GM20000 (cell line): ENCODE results near the gene ZNRF4.
"Not testable (repeated sequence)": the region's sequence is repeated elsewhere in the genome, so short reads cannot be mapped to it uniquely, and the experiment has no call there.

Experiments
- DNase-seq: peaks from one replicate; pipeline ENCODE4 v3.0.0; 2012; ENCODE audit warnings: low spot score
- TF ChIP-seq, protein P1 (sequence below): IDR thresholded peaks from 2 replicates; pipeline ENCODE4 v1.5.1; 2012; ENCODE audit warnings: mild to moderate bottlenecking, control low read depth; ENCODE audit errors: extremely low read depth, missing control alignments

Gene ZNRF4, protein sequence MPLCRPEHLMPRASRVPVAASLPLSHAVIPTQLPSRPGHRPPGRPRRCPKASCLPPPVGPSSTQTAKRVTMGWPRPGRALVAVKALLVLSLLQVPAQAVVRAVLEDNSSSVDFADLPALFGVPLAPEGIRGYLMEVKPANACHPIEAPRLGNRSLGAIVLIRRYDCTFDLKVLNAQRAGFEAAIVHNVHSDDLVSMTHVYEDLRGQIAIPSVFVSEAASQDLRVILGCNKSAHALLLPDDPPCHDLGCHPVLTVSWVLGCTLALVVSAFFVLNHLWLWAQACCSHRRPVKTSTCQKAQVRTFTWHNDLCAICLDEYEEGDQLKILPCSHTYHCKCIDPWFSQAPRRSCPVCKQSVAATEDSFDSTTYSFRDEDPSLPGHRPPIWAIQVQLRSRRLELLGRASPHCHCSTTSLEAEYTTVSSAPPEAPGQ

DNA sequence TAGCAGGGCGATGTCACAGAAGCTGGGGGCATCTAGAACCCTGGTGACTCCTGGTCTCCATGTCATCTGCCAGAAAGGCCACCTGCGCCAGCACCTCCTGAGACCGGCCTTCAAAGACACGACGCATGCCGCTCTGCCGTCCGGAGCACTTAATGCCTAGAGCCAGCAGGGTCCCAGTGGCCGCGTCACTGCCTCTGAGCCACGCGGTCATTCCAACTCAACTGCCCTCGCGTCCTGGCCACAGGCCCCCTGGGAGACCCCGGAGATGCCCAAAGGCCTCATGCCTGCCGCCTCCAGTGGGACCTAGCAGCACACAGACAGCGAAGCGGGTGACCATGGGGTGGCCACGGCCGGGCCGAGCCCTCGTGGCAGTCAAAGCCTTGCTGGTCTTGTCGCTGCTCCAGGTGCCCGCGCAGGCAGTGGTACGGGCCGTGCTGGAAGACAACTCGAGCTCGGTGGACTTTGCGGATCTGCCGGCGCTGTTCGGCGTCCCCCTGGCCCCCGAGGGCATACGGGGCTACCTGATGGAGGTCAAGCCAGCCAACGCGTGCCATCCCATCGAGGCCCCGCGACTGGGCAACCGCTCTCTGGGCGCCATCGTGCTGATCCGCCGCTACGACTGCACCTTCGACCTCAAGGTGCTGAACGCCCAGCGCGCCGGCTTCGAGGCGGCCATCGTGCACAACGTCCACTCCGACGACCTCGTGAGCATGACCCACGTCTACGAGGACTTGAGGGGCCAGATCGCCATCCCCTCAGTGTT, at the start of gene ZNRF4:
Gene ZNRF4 (plus strand): TSS at position 51 of the 763 bp plus-strand sequence. CDS start 75 bp downstream, at position 126.
- TF ChIP-seq, protein P1, sequence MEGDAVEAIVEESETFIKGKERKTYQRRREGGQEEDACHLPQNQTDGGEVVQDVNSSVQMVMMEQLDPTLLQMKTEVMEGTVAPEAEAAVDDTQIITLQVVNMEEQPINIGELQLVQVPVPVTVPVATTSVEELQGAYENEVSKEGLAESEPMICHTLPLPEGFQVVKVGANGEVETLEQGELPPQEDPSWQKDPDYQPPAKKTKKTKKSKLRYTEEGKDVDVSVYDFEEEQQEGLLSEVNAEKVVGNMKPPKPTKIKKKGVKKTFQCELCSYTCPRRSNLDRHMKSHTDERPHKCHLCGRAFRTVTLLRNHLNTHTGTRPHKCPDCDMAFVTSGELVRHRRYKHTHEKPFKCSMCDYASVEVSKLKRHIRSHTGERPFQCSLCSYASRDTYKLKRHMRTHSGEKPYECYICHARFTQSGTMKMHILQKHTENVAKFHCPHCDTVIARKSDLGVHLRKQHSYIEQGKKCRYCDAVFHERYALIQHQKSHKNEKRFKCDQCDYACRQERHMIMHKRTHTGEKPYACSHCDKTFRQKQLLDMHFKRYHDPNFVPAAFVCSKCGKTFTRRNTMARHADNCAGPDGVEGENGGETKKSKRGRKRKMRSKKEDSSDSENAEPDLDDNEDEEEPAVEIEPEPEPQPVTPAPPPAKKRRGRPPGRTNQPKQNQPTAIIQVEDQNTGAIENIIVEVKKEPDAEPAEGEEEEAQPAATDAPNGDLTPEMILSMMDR: no peak

DNA sequence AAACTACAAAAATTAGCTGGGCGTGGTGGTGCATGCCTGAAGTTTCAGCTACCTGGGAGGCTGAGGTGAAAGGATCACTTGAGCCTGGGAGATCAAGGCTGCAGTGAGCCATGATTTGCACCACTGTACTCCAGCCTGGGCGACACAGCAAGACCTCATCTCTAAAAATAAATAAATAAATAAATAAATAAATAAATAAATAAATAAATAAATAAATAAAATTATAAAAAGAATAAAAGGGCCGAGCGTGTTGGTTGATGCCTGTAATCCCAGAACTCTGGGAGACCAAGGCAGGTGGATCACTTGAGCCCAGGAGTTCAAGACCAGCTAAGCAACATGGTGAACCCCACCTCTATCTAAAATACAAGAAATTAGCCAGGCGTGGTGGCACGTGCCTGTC, 49.0 kb upstream of the ZNRF4 start:
- DNase-seq: not testable (repeated sequence)

More for the DNA sequence above, at the start of gene ZNRF4:
- no peak for DNase-seq

DNA sequence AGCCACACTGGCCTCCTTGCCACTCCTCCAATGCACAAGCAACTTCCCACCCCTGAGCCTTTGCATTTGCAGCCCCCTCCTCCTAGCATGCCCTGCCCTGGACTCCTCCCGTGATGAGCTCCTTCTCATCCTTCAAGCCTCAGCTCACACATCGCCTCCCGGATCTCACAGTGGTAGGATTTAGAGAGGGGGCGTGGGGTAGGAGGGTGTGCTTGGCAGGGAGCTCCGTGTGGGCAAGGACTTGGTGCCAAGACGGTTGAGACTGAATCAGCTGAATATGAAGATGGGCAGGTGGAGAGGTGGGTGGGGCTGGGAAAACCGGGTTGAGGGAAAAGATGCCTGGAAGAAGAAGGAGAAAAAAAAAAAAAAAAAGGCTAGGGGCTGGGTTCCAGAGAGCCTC, 48.4 kb upstream of the ZNRF4 start:
- no peak for DNase-seq
- TF ChIP-seq, protein P1: no peak

DNA sequence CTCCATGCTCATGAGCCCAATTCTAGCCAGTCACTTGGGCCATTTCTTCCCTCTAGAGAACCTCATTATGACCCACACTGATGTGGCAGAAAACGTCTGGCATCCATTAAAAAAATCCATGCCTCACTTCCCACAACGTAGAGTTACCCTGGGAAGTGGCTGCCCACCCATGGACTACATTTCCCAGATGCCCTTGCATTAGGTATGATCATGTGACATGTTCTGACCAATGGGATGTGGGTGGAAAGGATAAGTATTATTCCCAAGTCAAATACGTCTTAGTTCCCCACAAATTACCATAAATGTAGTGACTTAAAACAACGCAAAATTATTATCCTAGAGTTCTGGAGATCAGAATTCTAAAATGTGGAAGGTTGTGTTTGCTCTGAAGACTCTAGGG, 47.9 kb upstream of the ZNRF4 start:
- TF ChIP-seq, protein P1: no peak
- DNase-seq: no peak

DNA sequence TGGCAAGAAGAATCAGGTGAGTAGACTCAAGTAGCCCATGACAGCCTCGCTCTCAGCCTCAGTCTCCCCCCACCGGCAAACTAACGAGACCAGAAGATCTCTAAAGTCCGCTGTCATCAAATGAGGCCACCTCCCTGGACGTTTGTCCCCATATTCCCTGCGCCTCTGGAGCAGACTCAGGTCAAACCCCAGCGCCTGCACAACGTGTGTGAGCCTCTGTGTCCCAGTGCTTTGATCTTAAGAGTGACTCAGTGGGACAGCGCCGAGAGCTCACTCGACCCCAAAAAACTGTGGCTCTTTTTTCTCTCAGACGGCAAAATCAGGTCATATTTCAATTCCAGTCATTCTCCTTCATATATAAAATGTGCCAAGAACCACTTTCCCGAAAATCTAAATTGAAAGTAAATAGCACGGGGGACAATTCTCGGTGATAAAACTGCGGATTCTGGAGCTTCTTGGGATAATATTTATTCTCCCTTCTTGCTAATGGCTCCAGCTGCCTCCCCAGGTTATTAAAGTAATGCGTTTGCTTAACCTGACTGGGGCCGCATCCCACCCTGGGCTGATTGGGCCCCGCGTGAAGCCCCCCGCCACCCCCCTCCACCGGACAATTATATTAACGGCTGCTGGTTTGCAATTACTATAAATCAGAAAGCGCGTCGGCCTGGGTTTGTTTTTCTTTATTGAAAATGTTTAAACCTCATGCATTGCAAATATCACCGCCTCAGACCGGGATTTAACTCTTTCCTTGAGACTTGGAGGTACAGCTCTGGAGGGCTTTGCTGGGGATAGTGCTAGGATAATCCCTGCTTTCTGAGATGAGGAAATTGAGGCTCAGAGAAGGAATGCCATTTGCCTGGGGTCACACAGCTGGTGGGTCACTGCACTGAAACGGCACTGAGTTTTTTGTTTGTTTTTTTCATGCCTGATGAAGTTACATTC, 37.5 kb upstream of the ZNRF4 start:
- no peak for DNase-seq
- TF ChIP-seq, protein P1: no peak

DNA sequence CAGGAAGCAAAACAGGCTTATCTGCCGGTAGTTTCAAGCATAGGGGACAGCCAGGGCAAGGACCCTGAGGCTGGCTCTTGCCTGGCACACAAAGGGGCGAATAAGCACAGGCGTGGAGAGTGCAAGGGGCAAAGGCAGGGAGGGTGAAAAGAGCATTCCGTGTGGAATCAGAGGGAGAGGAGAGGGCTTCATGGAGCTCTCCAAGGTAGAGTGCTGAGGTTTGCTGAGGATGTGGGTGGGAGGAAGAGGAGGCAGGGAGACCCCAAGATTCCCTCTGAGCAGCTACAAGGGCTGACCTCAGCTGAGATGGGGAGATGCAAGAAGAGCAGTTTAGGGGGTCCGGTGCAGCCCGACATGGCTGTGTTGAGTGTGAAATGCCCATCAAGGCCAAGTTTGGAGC, 36.5 kb upstream of the ZNRF4 start:
- DNase-seq: no peak
- TF ChIP-seq, protein P1: no peak

DNA sequence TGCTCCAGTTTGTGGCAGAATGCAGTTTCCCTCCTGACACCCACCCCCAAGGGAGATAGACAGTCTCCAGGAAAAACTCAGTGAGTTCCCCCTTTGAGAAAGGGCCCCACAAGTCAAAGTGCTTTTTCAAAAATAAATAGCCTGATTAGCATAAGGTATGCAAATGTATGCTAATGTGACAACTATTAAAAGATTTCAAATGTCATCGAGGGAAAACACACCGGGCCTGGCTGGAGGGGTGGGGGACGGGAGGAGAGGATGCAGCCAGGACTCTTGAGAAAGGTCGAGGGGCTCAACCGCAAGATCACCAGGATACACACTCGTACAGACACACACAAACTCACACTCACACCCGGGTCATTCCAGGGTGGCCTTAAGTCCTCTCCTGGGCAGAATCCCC, 34.3 kb upstream of the ZNRF4 start:
- TF ChIP-seq, protein P1: no peak
- DNase-seq: no peak
